ENCODE measurements around the gene CTCFL.

DNA sequence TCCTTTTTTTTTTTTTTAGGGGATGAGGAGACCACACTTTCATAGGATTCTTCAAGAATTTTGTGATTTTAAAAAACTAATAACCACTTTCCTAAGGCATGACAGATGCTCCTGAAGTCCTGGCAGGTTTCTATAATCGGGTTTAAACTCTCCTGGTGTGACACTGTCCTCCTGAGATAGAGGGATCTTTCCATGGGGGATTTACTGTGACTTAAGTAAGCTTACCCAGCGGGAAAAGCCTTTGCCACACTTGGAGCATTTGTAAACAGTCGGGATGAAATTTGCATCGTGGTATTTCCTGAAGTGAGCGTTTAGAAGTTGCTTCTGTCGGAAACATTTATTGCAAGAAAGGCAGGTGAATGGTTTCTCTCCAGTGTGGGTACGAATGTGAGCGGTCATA, 16.6 kb downstream of the CTCFL start:
- TF ChIP-seq, protein P1, sequence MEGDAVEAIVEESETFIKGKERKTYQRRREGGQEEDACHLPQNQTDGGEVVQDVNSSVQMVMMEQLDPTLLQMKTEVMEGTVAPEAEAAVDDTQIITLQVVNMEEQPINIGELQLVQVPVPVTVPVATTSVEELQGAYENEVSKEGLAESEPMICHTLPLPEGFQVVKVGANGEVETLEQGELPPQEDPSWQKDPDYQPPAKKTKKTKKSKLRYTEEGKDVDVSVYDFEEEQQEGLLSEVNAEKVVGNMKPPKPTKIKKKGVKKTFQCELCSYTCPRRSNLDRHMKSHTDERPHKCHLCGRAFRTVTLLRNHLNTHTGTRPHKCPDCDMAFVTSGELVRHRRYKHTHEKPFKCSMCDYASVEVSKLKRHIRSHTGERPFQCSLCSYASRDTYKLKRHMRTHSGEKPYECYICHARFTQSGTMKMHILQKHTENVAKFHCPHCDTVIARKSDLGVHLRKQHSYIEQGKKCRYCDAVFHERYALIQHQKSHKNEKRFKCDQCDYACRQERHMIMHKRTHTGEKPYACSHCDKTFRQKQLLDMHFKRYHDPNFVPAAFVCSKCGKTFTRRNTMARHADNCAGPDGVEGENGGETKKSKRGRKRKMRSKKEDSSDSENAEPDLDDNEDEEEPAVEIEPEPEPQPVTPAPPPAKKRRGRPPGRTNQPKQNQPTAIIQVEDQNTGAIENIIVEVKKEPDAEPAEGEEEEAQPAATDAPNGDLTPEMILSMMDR (conservative IDR thresholded peaks at IDR 0.05; ENCODE audit: low read length) = no peak
- TF ChIP-seq EZH2phosphoT487 (IDR thresholded peaks at IDR 0.05; ENCODE audit: borderline replicate concordance, low read depth, low read length) = no peak

Measured in OCI-LY7 (cell line).